Stimulated activated CD4-positive, alpha-beta T cell treated with anti-CD3 and anti-CD28 coated beads, Interleukin-2, amount 100 ng/mL, for 48 hours (primary cell): Measurements from ENCODE around the gene ATXN3L.

Experiments
- DNase-seq, 2 donors: peaks; one replicate each; pipeline ENCODE4 v3.0.0-alpha.2; 2020

ATXN3L gene

DNA sequence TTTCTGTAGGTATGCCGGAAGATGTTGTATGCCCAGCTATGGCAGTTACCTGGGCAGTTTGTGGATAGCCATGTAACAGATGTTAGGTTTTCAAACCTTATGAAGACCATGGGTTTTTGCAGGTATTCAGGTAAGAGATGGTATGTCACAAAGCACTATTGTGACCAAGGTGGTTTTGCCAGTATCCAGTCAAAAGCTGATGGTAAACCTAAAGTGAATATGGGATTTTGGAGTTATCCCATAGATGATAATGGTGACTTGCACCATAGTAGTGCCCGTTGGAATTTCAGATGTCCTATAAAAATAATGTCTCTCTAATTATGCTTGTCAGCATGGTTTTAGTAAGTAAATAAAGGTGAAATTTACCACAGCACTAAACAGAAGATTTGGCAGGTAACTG is at the start of gene ATXN3L:
Gene ATXN3L (minus strand): TSS at position 101 of the 400 bp plus-strand sequence. CDS start 119 bp downstream, outside the sequence.
- no peak for DNase-seq

DNA sequence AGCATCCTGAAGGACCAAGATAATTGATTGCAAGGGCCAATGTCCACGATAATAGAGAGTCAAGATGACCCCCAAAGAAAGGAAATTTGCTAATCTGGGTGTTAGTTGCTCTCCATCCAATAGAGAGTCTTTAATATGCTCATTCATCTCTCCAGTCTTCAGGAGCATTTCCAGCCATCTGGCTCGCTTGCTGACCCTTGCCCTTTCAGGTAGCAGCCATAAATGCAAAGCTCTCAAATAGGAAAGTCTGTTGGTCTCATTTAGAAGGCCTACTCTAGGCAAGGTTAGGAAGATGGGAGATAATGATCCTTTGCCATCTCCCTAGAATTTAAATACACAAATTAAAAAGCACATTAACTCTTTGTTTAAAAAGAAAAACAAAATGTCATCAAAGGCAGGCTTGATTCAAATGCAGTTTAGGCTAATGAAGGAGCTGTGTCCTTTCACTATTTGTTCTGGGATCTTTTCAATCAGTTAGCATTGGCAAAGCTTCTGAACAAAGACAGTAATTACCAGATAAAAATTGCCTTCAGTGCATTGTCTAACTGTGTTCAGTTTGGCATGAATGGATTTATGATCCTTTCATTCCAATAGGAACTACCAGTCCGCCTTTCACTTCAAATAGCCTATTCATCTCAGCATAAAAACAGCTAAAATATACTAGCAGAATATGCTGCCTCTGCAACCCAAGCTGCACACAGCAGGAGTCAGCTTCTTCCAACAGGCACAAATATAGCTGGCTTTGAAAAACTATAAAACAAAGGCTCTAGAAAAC is 49.6 kb upstream of the ATXN3L start:
- no peak for DNase-seq

DNA sequence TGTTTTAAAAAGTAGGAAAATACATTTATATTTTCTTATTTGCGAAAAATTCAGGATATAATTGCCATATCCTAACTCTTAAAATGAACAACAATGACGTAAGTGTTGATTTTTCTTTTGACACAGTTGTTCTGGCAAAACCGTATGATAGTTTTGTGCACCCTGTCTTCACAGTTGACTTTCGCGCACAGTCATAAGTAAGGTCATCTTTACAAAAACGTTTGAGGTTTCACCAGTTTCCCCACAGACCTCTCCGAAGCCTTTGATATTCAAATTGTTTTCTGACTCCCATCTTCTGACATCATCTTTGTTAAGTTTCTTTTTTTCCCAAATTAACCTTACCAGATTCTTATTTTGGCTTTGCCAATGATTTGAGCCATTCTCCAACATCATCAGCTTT is 48.1 kb upstream of the ATXN3L start:
- DNase-seq = no peak

DNA sequence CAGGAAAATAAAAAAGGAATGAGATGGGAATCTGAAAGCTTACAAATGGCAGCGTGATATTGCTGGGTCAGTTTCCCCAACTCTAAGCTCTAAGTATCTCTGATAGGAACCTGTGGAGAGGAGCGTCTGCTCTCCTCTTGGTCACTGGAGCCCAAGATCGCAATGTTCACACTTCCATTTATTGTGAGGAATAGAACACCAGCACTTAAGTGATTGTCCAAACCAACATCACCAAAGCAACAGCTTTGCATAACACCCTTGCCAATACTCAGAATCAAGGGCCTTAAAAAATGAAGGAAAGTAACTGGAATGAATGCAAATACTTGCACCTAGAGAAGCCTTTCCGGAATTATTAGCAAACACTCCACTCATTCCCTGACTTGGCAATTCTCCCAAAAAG is 46.8 kb upstream of the ATXN3L start:
- DNase-seq = no peak

DNA sequence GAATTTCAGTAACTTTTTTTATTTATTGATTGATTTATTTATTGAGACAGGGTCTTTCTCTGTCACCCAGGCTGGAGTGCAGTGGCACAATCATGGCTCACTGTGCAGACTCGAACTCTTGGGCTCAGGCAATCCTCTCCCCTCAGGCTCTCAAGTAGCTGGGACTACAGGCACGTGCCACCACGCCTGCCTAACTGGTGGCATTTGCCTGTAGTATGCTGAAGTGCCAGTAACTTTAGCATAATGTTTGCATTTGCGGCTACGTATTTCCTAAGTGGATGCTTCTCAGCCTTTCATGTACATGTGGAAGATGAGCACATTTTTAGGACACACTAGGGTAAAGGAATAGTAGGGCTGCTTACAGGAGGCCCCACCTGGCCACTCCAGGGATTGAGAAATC is 45.3 kb upstream of the ATXN3L start:
- DNase-seq = no peak

DNA sequence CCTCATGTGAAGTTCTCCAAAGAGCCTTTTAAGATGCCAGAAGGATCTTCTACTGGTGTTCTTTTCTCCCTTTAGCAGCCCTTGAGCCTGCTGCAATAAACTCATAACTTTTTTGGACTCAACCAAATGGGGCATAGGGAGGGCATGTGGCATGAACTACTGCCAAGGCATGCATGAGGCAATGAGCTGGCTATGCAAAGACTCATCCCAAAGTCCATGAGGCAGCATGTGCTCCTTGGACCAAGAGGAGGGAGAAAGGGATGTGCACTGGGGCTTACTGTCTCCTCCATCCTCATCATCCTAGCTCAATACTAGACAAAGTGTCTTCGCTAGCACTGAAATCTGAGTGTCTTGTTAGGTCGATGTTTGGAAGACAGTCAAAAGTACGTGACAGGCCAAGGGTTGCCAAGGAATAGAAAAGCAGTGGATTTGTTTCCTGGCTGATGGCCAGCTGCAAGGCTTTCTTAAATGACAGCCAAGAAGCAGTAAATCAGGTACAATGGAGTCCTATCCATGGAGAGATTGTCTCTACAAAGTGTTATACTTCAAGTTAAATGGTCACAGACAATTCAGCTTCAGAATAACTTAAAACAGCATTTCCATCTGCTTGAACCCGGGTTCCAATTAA is 44.5 kb upstream of the ATXN3L start:
- no peak for DNase-seq

DNA sequence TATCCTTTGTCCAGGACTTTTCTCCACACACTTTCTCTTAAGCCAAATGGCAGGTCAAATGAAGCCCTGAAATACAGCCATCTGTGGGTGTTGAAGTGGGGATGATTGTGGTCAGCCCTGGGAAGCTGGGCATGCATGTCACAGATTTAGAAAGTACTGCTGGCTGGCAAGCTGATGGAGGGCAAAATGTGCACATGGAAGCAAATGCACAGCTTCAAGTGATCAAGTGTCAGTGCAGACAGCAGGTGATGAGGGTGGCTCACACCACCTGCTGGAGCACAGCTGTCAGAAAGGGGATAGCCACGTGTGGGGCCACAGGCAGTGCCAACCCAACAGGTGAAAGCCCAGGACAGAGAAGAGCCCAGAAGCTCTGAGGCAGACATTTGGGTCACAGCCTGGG is 40.3 kb upstream of the ATXN3L start:
- no peak for DNase-seq

DNA sequence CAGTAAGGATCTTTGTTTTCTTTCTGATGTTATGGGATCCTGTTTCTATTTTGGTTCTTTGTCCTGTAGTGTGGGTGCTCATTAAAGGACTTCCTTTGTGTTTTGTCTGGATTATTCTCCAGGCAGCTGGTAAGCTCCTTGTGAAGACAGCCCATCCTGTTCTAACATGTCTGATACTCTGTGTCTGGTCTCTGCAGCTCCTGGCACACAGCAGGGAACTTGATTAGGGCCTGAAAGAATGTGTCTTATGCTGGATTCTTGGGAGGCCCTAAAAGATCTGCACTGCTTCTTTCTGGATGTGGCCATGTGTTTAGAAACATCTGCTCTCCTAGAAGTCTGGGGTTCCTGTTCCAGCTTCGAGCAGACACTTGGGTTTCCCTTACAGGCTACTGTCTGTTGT is 38.1 kb upstream of the ATXN3L start:
- DNase-seq = no peak

DNA sequence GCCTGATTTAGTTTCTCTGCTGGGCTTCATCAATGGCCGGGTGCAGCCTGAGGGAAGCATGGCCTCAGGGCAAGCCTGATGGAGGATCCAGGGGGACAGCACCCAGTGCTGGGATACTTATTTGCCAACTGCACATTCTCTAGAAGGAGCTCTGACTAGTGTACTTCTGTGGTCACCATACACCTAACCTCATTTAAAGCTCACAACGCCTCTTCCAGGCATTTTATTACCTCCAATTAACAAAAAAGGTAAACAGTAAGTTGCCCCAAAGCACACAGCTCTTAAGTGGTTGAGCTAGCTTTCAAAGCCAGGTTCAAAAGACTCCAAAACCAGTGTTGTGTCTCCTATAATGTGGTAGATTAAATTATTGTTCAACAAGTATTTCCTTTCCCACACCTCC is 26.8 kb upstream of the ATXN3L start:
- no peak for DNase-seq

DNA sequence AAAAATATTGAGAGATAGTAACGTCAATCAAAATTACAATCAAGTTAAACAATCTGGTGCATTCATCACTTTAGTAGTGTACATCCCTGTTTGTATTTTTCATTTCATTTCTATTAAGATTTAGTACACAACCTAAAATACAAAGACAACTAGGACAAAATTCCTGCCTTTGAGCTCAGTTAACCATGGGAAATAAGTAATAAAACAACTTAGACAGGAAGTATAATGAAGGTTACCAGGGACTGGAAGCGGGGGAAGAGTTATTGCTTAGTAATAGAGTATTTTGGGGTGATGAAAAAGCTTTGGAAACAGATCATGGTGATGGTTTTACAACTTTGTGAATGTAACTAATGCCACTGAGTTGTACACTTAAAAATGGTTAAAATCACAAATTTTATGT is 25.6 kb upstream of the ATXN3L start:
- DNase-seq = no peak

DNA sequence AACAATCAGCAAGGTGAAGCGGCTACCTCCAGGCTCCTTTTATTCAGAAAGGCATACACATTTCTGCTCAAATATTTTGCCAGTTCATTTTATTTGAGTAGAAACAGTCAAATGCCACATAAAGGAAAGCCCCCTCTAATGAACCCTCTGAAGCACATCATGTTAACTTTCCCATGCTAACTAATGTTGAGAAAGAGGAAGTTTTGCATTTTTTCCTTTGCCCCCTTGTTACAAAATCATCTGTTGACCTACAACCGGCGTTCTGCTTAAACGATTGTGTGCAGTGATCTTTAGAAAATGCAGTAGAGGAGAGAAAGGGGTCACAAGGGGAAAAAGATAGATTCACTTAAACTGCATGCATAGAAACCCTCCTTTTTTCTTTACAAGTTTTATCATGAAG is 25.2 kb upstream of the ATXN3L start:
- DNase-seq = no peak

DNA sequence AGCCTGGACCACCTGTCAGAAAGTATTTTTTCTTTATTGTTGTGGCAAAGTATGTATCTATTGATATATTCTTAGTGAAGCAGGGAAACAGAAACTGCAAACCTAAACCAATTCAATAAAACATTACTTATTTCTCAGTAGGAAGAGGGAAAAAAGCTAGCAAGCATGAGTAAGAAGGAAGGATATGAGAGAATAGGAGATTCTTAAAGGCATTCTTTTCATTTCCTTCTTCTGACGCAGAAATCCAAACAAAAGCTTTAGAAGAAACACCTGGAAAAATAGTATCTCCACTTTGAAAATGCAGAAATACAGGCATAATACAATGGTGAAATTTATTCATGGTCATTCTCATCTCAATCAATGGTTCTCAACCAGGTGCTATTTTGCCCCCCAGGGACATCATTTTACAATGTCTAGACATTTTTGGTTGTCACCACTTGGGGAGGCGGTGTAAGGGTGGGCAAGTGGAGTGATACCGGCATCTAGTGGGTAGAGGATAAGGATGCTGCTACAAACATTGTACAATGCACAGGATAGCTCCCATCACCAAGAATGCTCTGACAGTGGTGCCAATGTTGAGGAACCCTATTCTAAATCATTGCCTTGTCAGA is 21.7 kb upstream of the ATXN3L start:
- no peak for DNase-seq

DNA sequence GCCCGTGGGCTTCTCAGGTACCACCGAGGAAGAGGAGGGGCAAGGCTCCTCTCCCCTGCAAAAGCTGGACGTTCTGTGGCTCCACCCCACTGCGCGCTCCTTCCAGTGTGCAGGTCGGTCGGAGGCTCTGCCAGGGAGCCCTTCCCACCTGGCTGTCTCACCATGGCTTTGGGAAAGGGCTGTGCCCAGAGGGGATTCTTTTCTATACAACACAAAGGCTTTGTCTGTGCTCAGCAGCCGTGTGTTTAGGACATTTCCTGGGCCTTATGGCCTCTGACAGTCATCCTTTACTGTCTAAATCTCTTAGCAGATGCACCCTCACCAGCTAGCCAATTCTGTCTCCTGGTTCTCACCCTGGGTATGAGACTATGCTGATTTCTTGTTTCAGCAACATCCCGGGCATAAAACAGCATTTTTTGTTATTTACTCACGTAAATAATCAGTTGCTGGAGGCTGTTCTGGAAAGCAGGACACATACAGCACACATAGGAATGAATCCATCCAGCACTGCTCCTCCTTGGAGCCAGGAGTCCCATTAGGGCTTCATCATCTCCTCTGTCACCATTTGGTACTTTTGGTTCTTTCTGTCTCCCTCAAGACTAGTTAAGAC is 20.4 kb upstream of the ATXN3L start:
- no peak for DNase-seq

DNA sequence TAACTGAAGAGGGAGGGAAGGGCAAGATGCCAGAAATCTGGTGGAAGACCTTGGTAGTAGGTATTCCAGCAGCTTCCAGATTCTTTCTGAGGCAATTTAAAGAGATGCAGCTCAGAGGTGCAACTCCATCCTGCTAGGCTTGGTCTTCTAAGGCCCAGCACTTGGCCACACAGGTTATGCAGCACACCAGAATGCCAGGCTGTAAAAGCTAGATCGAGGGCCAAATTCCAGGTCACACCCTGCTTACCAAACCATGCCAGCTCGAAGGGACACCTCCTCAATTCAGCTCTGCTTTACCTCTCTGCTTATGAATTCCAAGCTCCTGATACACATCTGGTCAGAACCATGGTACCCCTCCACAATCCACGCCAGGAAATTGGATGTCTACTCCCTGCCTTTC is 19.8 kb upstream of the ATXN3L start:
- DNase-seq = no peak

DNA sequence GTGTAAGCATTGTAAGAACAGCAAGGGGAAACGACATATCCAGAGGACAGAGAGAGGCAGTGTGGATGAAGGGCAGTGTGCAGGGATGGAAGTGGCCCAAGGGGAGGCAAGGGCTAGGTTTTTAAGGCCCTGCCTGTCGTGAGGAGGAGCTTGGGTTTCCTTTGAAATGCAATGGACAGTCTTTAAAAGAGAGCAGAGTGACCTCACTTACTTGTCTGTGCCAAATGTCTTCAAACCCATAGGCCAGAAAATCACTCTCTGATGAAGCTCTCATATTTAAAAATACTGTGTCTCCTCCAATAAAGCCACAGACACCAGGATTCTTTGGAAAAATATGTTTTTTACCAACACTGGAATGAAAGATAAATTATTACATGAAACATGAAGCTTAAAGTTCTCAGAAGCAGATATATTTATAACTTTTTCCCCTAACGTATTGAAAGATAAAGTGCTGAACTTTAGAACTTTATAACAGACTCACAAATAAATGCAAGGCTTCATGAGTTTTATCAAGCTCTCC is 19.2 kb upstream of the ATXN3L start:
- DNase-seq = no peak

DNA sequence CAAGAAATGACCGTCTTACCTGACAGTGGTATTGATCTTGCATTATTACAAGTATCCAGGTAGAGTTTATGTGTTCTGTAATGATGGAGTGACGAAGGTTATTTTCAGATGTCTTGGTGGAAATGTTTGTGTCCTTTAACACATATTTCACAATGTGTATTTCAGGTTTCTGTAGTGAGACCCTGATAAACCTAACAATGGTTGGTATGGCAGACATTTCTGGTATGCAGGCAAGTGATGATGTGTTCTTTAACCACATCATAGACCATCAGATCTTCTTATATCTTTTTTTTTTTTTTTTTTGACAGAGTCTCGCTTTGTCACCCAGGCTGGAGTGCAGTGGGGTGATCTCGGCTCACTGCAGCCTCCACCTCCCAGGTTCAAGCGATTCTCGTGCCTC is 14.6 kb upstream of the ATXN3L start:
- no peak for DNase-seq

DNA sequence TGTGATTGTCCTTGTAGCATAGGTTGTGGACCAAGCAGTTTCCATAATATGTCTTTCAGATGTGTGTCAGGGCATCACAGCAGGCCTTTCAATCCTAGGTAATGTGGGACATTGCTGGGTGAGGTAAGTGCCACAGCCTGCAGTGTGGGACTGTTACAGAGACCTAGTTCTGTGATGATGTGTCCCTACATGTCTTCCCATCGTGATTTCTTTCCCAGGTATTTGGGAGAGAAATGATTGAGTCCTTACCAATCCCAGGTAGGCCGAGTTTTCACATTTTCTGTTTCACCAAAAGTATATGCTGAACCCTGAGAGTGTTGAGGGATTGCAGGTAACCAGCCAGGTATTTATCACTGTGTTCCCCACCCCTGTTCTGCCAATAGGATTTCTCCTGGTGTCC is 10.6 kb upstream of the ATXN3L start:
- no peak for DNase-seq

DNA sequence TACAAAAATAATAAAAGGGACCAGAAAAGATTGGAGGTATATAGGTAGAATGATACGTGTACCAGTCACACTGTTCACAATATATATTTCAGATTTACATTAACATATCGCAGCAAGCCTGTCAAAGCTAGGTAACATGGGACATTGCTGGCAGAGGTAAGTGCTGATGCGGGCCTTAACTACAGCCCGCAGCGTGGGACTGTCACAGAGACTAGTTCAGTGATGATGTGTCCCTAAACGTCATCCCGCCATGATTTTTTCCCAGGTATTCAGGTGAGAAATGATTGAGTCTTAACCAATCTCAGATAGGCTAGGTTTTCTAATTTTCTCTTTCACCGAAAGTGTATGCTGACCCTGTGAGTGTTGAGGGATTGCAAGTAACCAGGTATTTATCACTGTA is 7.8 kb upstream of the ATXN3L start:
- DNase-seq = no peak

DNA sequence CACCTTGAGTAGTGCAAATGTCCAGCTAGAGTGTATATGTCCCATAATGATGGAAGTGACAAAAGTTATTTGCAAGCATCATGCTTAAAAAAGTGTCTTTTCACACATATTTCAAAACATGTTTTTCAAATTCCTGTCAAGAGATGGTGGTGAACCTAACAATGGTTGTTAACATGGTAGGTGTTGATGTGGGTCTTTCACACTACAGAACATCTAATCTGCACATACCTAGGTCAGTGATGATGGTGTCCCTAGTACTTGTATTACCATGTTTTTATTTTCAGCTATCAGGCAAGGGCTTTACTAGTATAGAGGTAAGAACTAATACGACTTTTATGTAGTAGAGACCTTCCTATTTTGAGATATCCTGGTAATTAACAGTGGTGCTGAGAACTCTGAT is 3.4 kb upstream of the ATXN3L start:
- no peak for DNase-seq

DNA sequence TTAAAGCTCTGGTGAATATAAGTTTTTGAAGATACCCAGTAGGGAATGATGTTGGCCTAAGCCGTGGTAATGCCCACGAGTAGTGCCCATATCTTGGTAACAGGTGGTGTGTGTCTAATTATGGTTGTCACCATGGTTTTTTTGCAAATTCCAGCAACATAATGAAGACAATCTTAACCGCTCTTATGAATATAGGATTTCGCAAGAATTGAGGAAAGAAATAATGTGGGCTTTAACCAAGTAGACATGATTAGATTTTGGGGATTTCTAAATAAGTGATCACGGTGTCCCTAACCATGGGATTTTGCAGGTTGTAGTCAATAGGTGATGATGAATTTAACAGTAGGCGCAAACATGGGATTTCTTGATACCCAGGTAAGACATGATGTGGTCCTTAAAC is 2.5 kb downstream of the ATXN3L start:
- DNase-seq = no peak

DNA sequence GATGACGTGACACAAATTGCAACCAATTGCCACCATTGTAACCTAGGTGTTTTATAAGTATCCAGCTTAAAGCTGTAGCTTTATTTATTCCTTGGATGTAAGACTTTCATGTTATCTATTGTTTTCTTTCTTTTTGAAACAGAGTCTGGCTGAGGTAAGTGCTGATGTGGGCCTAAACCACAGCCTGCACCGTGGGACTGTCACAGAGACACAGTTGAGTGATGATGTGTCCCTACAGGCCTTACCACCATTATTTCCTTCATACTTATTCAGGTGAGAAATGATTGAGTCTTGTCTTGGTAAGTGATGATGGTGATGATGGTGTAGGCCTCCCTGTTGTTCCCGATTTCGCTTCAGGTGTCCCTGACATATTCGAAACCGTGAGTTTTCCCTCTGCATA is 8.3 kb downstream of the ATXN3L start:
- no peak for DNase-seq

DNA sequence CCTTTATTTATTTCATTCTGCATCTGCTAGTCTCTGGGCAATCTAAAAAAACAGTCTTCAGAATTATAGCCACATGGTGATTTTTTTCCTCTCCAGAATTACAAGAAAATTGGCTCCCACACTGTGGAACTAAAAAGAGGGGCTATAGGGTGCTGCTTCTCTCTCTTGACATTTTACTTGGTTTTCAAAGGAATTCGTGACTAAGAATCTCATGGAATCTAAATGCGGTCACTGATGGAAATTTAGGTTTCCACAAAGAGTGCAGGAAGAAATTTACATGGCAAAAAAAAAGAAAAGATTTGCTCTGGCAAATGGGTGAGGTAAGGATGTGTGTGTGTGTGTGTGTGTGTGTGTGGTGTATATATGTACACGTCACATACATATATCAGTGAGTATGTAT is 10.2 kb downstream of the ATXN3L start:
- no peak for DNase-seq

DNA sequence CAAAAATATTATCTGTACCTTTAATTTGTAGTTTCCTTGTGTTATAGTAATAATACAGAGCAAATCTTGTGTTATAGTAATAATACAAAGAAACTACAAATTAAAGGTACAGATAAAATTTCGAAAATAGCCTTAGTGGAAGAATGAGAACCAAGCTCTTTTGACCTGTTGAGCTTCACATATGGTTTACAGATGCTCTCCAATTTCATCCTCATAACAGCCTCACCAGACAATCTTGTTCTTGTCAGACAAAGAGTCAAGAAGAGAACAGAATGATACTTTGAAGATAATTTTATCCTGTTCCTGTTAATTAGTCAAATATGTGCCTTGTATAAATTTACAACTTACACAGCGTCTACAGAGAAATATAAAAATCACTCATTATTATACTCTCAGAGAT is 12.8 kb downstream of the ATXN3L start:
- DNase-seq = no peak

DNA sequence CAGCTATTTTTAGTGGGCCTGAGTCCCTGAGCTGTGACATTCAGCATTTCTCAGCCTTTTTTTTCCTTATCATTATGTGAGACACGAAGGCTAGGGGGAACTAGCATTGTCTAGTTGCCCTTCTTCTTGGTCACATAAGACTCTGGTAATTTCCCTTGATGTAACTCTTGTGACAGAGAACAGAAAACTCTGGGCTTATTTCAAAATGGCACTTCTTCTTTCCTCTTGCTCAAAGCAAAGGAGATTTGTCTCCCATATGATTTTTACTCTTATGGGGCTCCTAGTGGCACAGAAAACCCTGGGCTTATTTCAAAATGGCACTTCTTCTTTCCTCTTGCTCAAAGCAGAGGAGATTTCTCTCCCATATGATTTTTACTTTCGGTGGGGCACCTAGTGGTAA is 14.7 kb downstream of the ATXN3L start:
- no peak for DNase-seq
